Neutrophil (primary cell): ENCODE measurements around the gene FAM200B.

Experiments
- H3K27ac ChIP-seq: fragments of 200-600 bp; sonication (generic); 2 replicates; pipeline ENCODE4 v1.5.1; 2016; ENCODE audit warnings: mild to moderate bottlenecking, moderate library complexity
- H3K27me3 ChIP-seq: fragments of 200-600 bp; sonication (generic); 2 replicates; pipeline ENCODE4 v1.6.0; 2016; ENCODE audit warnings: mild to moderate bottlenecking
- H3K36me3 ChIP-seq: fragments of 200-600 bp; sonication (generic); 2 replicates; pipeline ENCODE4 v1.5.1; 2017
- H3K4me1 ChIP-seq, 2 experiments: fragments of 200-600 bp in 1 of 2; sonication (generic) in 1 of 2; 1 replicate in 1 of 2; 2 replicates in 1 of 2; pipeline versions ENCODE4 v1.5.1 to v1.6.1; 2013 to 2016; ENCODE audit warnings: low read depth in 1 of 2, low read length in 1 of 2, mild to moderate bottlenecking in 1 of 2, moderate library complexity in 1 of 2; ENCODE audit not compliant: control insufficient read depth in 1 of 2, insufficient read depth in 1 of 2
- H3K4me3 ChIP-seq, 2 experiments: fragments of 200-600 bp in 1 of 2; sonication (generic) in 1 of 2; 1 replicate in 1 of 2; 2 replicates in 1 of 2; pipeline ENCODE4 v1.5.1; 2013 to 2016; ENCODE audit warnings: low read depth in 1 of 2, low read length in 1 of 2, mild to moderate bottlenecking in 1 of 2, moderate library complexity in 1 of 2
- H3K9me3 ChIP-seq: fragments of 200-600 bp; sonication (generic); 2 replicates; pipeline ENCODE4 v1.5.1; 2016
- CTCF ChIP-seq: fragments of 200-600 bp; sonication (generic); IDR thresholded peaks from 2 replicates; pipeline ENCODE4 v1.5.1; 2016; ENCODE audit warnings: antibody characterized with exemption

The FAM200B gene

GRCh38 chr4:15654593-15655222 lies 26.9 kb upstream of the FAM200B start:
- peak overlapping the region; percentile 82 to 92 for H3K4me3 ChIP-seq
- H3K4me1 ChIP-seq = peaks cover 60 to 87% of the 10 kb centered on the region in 2 experiments
- no peak for TF ChIP-seq CTCF
- H3K9me3 ChIP-seq = no peaks in the 10 kb centered on the region
- H3K27me3 ChIP-seq = no peaks in the 10 kb centered on the region
- H3K27ac ChIP-seq = peak overlapping the region; percentile 99
- peaks cover 33% of the 10 kb centered on the region for H3K36me3 ChIP-seq

GRCh38 chr4:15655223-15656037 lies 26.2 kb upstream of the FAM200B start, which contains the start of gene FBXL5:
TSS of gene FBXL5 (minus strand) at chr4:15655357. CDS start at chr4:15655287, 70 bp downstream.
- peak; percentile 15 for TF ChIP-seq CTCF
- Histone ChIP-seq H3K9me3 (no peaks in the 10 kb centered on the region), H3K4me1 (peaks cover 59 to 87% of the 10 kb centered on the region in 2 experiments), H3K27ac (peak within 1 kb of the TSS; percentile 99), H3K36me3 (peaks cover 33% of the 10 kb centered on the region), H3K4me3 (peak within 1 kb of the TSS; percentile 82 to 92), H3K27me3 (no peaks in the 10 kb centered on the region)

- no peaks in the 10 kb centered on the region for H3K9me3 ChIP-seq
- no peaks in the 10 kb centered on the region for H3K27me3 ChIP-seq
- peak overlapping the region; percentile 99 for H3K27ac ChIP-seq
- peaks cover 28% of the 10 kb centered on the region for H3K36me3 ChIP-seq
- peaks cover 59 to 87% of the 10 kb centered on the region in 2 experiments for H3K4me1 ChIP-seq
- peak overlapping the region; percentile 82 to 92 for H3K4me3 ChIP-seq
- TF ChIP-seq CTCF = no peak
Measured at GRCh38 chr4:15656038-15656470, 25.6 kb upstream of the FAM200B start.

- TF ChIP-seq CTCF = no peak
- no peaks in the 10 kb centered on the region for H3K9me3 ChIP-seq
- H3K4me3 ChIP-seq = peak overlapping the region; percentile 82 to 92
- H3K27me3 ChIP-seq = no peaks in the 10 kb centered on the region
- H3K4me1 ChIP-seq = peaks cover 59 to 87% of the 10 kb centered on the region in 2 experiments
- H3K27ac ChIP-seq = peak overlapping the region; percentile 99
- peaks cover 24% of the 10 kb centered on the region for H3K36me3 ChIP-seq
Measured at GRCh38 chr4:15657366-15657765, 24.3 kb upstream of the FAM200B start.

- Histone ChIP-seq H3K36me3 (peaks cover 24% of the 10 kb centered on the region), H3K4me1 (peaks cover 60 to 87% of the 10 kb centered on the region in 2 experiments), H3K27me3 (no peaks in the 10 kb centered on the region), H3K4me3 (peak overlapping the region; percentile 82 to 92), H3K9me3 (no peaks in the 10 kb centered on the region), H3K27ac (peak overlapping the region; percentile 99)
- peak; percentile 10 for TF ChIP-seq CTCF
Measured at GRCh38 chr4:15658136-15658770, 23.4 kb upstream of the FAM200B start.
